Ishikawa (cell line): ENCODE measurements around the gene FOXJ2.

ENCODE experiments used
- CEBPB ChIP-seq: IDR thresholded peaks from 2 replicates; pipeline ENCODE4 v1.6.1; 2012
- EGR1 ChIP-seq: IDR thresholded peaks from 2 replicates; pipeline ENCODE4 v1.6.1; 2012
- EP300 ChIP-seq: IDR thresholded peaks from 2 replicates; pipeline ENCODE4 v1.6.1; 2012; ENCODE audit warnings: borderline replicate concordance
- NFIC ChIP-seq: IDR thresholded peaks from 2 replicates; pipeline ENCODE4 v1.6.1; 2012
- RAD21 ChIP-seq: IDR thresholded peaks from 2 replicates; pipeline ENCODE4 v1.6.1; 2012; ENCODE audit warnings: low read depth
- TAF1 ChIP-seq: IDR thresholded peaks from 2 replicates; pipeline ENCODE4 v1.6.1; 2012; ENCODE audit warnings: low read depth, mild to moderate bottlenecking
- TF ChIP-seq, protein P1 (sequence below): IDR thresholded peaks from 2 replicates; pipeline ENCODE4 v1.6.1; 2012; ENCODE audit warnings: low read depth, mild to moderate bottlenecking
- TF ChIP-seq, protein P2 (sequence below): IDR thresholded peaks from 2 replicates; pipeline ENCODE4 v1.6.1; 2012

DNA sequence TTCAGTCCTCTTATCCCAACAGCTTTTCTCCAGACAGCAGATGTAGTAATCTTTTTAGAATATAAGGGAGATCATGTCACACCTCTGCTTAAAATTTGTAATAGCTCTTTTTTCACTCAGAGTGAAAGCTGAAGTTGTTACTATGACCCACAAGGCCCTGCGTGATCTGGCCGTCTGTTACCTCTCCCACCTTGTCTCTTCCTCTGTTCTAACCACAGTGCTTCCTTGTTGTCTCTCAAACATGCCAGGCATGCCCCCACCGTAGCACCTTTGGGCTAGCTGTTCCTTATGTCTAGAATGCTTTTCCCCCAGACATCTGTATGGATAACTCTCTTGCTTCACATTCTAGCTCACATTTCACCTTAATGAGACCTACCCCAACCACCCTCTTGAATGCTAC lies 56.1 kb downstream of the FOXJ2 start:
- TF ChIP-seq, protein P1, sequence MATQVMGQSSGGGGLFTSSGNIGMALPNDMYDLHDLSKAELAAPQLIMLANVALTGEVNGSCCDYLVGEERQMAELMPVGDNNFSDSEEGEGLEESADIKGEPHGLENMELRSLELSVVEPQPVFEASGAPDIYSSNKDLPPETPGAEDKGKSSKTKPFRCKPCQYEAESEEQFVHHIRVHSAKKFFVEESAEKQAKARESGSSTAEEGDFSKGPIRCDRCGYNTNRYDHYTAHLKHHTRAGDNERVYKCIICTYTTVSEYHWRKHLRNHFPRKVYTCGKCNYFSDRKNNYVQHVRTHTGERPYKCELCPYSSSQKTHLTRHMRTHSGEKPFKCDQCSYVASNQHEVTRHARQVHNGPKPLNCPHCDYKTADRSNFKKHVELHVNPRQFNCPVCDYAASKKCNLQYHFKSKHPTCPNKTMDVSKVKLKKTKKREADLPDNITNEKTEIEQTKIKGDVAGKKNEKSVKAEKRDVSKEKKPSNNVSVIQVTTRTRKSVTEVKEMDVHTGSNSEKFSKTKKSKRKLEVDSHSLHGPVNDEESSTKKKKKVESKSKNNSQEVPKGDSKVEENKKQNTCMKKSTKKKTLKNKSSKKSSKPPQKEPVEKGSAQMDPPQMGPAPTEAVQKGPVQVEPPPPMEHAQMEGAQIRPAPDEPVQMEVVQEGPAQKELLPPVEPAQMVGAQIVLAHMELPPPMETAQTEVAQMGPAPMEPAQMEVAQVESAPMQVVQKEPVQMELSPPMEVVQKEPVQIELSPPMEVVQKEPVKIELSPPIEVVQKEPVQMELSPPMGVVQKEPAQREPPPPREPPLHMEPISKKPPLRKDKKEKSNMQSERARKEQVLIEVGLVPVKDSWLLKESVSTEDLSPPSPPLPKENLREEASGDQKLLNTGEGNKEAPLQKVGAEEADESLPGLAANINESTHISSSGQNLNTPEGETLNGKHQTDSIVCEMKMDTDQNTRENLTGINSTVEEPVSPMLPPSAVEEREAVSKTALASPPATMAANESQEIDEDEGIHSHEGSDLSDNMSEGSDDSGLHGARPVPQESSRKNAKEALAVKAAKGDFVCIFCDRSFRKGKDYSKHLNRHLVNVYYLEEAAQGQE: no peak
- TF ChIP-seq, protein P2, sequence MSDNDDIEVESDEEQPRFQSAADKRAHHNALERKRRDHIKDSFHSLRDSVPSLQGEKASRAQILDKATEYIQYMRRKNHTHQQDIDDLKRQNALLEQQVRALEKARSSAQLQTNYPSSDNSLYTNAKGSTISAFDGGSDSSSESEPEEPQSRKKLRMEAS: no peak
- TF ChIP-seq EP300 (no peak), TAF1 (no peak), RAD21 (no peak), CEBPB (no peak), EGR1 (no peak), NFIC (no peak)
